Stimulated activated CD4-positive, alpha-beta T cell treated with anti-CD3 and anti-CD28 coated beads, Interleukin-15, amount 100 ng/mL, for 1 hour (primary cell): ENCODE measurements around the gene SFSWAP.
"Not testable (repeated sequence)": the region's sequence is repeated elsewhere in the genome, so short reads cannot be mapped to it uniquely, and the experiment has no call there.

ENCODE experiments used
- DNase-seq, 2 donors: peaks; one replicate each; pipeline ENCODE4 v3.0.0-alpha.2; 2020; ENCODE audit warnings: low read depth in 1 of 2, low spot score in 1 of 2

The SFSWAP gene

DNA sequence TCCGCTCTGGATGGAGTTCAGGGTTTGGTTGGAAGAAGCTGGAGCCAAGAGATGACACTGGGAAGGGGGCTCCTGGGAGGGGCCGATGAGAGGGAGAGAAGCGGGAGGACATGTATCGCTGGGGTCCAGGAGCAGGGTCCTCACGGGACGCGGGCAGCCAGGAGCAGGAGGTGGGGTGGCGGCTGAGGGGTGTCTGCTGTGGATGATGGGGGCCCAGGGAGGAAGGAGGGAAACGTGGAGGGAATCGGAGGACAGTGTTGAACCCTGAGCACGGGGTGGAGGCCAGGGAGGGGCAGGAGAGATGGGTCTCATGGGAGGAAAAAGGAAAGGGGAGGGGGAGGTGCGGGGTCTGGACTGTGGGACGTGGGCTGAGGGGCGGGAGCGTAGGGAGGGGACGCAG lies 31.7 kb upstream of the SFSWAP start:
- not testable (repeated sequence) for DNase-seq

DNA sequence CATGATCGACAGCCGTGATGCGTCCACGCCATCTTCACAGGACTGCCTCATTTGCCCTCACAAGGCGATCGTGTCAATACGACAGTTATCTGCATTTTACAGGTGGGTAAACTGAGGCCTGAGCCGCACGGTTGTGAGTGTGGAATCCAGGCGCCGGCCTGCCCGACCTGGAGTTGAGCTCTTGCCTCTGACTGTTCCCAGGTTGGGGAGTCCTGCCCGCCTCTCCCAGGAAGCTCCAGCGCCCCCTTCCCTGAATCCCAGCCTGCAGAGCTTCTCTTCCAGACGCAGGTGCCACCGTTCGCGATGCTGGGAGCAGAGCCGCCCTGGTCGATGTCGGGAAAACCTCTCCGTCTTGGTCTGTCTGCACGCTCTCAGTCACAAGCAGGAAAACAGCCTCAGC lies 31.1 kb upstream of the SFSWAP start:
- not testable (repeated sequence) for DNase-seq

DNA sequence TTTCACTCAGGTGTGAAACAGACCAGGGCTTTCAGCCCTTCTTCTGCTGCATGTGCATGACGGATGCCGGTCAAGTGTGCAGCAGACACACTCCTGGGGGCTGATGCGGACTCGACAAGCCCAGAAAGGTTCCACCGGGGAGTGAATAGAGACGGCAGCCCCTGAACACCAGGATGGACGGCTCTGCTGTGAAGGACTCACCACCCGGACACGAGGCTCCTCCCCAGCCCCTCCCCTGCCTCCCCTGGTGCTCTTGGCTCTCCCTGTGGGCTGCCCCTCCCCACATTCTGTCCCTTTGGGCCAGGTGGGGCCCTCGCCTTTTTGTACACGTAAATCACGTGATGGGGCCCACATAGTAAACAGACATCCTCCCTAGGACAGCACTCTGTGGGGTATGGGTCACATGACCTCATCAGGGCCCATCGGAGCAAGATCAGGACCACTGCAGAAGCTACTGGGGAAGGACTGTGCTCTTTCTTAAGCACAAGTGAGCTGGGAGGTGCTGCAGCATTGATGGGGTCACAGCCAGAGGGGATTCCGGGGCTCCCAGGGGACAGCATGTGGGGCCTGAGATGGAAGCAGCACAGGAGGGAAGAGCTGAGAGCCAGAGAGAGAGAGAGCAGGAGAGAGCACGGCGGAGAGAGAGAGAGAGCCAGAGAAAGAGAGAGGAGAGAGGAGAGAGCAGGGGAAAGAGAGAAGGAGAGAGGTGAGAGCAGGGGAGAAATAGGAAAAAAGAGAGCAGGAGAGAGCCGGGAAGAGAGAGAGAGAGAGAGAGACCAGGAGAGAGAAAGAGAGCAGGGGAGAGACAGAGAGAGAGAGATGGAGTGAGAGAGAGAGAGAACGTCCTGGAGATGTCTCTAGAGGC lies 30.3 kb upstream of the SFSWAP start:
- not testable (repeated sequence) for DNase-seq

DNA sequence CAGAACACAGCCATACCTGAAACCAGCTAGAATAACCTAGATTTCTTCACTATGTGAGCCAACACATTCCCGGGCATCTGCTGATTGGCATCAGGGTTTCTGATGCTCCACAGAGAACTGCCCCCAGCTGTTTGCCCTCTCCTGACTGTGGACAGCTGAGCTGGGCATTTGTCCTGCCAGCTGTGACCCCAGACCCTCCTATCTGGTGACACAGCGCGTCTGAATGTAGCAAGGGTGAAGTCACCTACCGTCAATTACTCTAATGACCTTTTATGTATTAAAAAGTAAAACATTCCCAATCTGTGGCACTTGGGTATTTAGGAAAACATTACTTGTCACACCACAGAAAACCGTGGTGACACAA lies 29.7 kb upstream of the SFSWAP start:
- no peak for DNase-seq

DNA sequence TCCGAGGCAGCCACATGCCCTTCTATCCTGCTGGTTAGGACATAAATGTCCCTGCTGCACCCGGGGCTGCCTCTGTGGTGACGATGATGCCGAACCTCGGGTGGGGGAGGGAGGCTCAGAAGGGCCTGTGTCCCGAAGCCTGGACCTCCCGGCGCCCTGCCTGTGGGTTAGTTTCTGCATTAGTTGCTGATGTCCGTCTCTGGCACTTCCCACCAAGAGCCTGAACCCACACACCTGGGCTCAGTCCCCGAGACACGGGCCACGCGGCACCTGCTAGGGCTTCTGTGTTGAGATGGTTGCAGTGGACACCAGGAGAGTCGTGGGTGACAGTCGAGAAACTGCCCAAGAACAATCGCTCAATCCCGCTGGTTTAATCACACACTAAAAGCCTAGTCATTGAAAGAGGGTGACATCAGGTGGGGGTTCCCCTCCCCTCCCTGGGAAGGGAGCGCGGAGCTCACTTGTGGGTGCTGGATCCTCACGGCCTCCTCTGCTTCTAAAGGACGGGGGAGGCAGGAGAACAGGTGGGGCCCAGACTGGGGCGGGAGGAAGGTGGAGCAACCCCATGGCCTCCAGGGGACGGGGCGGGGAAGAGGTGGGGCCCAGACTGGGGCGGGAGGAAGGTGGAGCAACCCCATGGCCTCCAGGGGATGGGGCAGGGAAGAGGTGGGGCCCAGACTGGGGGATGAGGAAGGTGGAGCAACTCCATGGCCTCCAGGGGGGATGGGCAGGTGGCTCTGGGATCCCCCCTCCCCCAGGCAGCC lies 29.0 kb upstream of the SFSWAP start:
- DNase-seq = peak in 1 of 2 donors; percentile 5

DNA sequence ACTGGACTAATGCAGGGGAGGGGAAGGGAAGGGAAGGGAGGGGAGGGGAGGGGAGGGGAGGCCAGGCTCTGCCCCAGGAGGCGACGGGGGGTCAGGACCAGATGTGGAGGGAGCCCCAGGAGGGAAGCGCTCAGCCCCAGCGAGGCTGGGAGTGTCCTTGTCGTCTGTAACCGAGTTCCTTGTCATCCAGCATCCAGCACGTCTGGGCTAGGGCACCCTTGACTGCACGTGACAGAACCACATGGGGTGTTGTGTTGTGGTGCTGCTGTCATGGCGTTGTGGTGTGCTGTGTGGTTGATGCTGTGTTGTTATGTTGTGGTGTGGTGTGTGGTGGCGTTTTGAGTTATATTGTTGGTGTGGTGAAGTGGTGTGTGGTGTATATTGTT lies 28.4 kb upstream of the SFSWAP start:
- no peak for DNase-seq

DNA sequence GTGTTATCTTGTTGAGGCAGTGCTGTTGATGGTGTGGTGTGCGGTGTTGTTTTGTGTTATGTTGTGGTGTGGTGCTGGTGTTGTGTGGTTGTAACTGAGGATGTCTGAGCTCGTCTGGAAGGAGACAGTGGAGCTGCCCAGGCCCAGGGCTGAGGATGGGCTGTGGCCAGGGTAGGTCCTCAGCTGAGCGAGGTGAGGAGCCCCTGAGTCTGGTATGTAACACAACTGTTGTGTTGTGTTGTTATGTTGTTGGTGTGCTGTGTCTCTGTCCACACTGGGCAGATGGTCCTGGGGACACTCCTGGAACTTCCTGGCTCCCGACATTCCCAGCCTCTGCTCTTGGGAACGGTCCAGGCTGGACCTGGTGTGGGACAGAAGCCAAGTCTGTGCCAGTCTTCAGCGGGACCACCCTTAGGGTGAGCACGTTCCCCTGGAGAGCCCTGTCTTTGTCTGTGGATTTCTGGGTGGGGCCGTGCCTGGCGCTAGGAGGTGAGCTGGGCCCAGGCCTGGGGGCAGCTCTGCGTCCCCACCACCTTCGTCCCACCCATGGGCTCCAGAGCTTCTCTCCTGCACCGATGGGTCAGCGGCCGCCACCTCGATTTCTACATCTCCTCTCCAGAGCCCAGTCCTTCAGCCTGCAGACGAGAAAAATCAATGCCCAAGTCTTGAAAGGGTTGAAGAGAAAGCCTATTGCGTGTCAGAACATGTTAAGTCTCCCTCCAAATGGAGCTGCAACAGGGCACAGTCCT lies 27.4 kb upstream of the SFSWAP start:
- DNase-seq = no peak

DNA sequence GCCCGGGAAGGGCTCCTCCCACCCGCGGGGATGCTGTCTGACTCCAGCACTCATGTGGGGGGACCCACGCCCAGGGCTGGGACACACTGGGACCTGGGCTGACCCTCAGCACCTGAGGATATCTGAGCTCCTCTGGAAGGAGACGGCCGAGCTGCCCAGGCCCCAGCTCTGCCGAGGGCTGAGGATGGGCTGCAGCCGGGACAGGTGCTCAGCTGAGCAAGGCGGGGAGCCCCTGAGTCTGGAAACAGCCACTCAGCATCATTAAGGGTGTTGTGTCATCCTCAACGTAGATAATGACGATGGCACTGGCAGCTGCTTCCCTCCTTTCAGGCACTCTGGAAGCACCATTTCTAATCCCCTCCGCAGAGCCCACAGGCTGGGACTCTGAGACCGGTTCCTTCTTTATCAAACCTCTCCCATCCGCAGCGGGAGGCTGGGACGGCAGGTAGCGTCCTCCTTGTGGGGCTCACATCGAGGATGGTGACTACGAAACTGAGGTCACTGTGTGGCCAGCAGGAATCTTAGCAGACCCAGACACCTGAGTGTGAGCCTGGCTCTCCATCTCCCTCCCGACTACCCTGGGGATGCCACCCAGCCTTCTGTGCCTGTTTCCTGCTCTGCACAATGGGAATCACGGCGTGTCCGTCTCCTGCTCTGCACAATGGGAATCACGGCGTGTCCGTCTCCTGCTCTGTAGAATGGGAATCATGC lies 26.7 kb upstream of the SFSWAP start:
- DNase-seq = no peak

DNA sequence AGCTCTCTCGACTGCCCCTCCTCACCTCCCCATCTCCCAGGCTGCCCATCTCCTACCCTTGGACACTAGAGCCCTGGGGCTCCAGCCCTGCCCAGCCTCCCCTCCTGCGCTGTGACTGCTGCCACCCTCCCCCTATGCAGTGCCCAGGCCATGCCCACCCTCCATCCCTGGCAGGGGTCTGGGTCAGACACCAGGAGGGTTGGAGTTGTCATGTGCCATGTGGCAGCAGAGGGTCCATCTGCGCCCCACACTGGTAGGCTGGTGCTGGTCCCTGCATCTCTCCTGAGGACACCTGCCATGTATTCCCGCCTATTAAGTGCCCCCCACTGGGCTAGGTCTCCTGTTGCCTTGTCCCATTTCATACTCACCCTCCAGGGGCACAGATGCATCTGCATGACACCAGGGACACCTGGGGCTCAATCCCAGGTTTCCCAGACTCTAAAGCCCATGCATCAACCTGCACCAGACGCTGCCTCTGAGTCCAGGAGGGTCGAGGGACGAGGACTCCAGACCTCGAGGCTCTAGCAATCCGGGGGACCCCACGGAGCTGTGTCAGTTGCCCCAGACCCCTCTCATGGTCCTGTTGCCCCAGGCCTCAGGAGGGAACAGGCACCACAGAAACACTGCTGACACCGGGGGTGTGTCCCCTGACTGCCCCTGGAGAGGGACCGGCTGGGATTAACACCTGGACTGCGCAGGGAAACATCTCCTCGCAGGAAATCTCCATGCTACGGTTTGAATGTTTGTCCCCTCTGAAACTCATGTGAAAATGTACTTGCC lies 23.4 kb upstream of the SFSWAP start:
- no peak for DNase-seq

DNA sequence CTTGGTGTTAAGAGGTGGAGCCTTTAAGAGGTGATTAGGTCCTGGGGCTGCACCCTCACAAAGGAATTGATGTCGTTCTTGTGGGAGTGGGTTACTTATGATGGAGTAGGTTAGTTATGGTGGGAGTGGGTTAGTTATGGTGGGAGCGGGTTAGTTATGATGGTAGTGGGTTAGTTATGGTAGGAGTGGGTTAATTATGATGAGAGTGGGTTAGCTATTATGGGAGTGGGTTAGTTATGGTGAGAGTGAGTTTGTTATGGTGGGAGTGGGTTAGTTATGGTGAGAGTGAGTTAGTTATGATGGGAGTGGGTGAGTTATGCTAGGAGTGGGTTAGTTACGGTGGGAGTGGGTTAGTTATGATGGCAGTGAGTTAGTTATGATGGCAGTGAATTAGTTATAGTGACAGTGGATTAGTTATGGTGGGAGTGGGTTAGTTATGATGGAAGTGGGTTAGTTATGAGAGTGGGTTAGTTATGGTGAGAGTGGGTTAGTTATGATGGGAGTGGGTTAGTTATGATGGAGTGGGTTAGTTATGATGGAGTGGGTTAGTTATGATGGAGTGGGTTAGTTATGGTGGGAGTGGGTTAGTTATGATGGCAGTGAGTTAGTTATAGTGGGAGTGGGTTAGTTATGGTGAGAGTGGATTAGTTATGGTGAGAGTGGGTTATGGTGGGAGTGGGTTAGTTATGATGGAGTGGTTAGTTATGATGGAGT lies 22.6 kb upstream of the SFSWAP start:
- no peak for DNase-seq

DNA sequence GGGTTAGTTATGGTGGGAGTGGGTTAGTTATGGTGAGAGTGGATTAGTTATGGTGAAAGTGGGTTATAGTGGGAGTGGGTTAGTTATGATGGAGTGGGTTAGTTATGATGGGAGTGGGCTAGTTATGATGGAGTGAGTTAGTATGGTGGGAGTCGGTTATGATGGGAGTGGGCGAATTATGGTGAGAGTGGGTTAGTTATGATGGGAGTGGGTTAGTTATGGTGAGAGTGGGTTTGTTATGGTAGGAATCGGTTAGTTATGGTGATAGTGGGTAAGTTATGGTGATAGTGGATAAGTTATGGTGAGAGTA lies 22.1 kb upstream of the SFSWAP start:
- no peak for DNase-seq

DNA sequence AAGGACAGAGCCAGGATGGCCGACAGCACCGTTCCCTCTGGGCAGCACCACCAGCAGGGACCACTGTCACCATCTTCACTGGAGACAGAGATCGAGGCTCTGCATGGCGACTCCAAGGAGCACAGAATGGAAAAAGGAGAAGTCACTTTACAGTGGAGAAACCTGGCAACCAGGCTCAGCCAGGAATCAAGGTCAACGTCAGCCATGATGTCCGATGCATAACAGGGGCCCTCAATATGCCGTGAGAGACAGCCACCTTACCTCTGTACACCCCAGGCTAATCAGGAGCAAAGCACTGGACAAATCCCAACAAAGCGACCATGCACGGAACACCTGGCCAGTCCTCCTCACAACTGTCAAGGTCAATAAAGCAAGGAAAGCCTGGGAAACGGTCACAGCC lies 20.6 kb upstream of the SFSWAP start:
- DNase-seq = no peak

DNA sequence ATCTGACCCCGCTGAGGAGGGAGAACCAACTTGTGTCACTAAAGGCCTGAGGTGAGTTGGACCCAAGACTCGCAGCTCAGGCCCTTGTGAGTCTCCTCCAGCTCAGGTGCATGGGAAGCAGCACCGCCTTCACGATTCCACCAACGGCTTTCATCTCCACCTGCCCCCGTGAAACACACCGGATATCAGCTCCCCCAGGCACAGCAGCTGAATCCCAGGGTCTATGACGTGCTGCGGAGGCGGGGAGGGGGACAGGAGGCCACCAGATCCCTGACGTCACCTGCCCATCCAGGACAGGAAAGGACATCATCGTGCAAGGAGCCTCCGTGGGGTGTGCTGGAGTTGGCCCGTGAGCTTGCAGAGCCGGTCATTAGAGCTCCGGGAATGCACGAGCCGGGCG lies 18.5 kb upstream of the SFSWAP start:
- no peak for DNase-seq

DNA sequence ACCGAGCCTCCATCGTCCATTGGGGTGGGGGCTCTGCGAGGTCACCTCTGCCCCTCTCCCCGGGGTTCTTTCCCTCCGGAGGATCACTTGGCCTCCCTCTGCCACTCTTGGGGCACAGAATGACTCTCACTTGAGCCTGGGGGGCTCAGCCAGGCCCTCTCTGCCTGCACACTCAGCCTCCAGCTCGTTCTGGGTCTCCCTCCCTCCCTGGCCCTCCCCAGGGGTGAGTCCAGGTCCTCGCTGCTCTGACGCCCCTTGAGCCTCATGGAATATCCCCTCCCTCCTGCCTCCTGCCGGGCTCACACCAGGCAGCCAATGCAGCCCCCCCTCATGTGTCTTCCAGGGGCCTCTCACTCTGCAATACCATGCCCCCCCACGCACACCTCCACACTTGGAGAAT lies 17.7 kb upstream of the SFSWAP start:
- no peak for DNase-seq

DNA sequence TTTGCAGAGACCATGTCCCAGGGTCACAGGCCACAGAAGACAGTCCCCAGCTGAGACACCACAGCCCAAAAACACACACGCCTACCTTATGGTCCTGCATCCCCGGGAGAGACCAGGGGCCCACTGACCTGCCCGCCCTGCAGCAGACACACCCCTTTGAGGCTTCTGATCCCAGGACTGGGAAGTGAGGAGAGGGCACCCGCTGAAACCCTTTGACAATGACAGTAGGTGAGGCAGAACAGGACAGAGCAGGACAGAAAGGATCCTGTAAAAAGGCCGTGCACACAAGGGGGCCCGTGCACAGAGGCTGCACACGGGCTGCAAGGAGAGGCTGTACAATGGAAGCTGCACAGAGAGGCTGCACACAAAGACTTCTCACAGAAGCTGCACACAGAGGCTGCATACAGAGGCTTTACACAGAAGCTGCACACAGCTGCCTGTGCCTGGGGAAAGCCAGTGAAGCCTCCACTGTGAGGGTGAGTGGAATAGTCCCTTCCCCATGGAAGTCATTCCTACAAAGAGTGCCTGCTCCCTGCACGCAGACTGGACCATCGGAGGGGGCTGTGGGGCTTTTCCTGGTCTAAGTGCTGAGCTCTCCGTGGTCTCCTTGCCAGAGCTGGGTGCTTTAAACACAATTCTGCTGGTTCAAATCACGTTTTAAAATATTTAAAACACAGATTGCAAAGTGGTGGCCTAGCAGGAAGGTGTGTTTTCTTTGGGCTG lies 16.6 kb upstream of the SFSWAP start:
- DNase-seq = no peak

DNA sequence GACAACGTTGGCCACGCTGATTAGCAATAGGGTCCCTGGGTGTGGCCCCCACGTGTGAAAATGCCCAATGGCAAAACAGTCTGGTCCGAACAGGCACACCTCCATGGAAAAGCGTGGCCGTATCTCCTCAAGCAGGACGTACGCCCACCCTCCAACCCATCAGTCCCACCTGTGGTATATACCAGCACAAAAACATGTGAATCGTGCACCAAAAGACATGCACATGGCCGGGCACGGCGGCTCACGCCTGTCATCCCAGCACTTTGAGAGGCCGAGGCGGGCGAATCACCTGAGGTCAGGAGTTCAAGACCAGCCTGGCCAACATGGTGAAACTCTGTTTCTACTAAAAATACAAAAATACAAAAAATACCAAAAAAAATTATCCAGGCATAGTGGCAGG lies 14.9 kb upstream of the SFSWAP start:
- no peak for DNase-seq

DNA sequence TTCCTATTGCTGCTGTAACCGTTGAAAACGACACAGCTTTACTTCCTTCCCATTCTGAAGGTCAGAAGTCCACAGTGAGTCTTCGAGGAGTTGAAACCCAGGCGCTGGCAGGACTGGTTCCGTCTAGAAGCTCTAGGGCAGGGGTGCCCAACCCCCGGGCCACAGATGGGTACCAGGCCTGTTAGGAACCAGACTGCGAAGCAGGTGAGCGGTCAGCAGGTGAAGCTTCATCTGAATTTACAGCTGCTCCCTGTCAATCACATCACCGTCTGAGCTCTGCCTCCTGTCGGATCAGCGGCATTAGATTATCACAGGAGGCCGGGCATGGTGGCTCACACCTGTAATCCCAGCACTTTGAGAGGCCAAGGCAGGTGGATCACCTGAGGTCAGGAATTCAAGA lies 12.6 kb upstream of the SFSWAP start:
- no peak for DNase-seq

DNA sequence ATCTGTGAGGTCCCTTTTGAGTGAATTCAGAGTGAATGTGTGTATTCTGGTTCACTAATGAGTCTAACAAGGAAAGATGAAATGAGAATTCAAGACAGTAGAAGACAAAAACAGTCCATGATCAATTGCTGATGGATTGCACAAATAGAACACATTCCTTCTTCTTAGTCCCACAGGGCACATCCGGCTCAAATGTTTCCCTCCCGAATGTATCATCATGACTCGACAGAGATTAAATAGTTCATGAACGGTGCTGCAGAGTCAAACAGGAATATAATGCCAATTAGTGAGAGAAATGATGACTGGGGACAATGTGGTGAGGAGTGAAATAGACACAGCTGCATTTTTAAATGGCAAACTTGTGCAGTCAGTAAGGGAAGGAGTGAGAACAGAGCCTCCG lies 11.5 kb upstream of the SFSWAP start:
- no peak for DNase-seq

DNA sequence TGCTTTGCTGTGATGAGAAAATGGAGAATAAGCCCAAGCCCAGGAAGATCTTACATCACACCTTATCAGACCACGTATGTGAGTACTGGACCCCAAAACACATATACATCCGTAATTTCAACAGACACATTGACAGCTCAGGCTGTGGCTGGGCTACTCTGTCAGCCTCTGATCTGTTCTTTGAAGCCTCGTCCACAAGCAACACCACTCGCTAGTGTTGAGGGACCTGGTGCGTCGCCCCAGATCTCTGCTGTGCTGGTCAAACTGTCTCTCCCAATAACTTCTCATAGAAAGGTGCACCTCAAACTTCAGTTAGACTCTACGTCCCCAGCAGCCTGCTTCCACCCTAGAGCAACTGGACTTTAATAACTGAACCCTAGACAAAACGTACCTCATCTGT lies 10.6 kb upstream of the SFSWAP start:
- no peak for DNase-seq
